ENCODE data around the gene P2RY2.

DNA sequence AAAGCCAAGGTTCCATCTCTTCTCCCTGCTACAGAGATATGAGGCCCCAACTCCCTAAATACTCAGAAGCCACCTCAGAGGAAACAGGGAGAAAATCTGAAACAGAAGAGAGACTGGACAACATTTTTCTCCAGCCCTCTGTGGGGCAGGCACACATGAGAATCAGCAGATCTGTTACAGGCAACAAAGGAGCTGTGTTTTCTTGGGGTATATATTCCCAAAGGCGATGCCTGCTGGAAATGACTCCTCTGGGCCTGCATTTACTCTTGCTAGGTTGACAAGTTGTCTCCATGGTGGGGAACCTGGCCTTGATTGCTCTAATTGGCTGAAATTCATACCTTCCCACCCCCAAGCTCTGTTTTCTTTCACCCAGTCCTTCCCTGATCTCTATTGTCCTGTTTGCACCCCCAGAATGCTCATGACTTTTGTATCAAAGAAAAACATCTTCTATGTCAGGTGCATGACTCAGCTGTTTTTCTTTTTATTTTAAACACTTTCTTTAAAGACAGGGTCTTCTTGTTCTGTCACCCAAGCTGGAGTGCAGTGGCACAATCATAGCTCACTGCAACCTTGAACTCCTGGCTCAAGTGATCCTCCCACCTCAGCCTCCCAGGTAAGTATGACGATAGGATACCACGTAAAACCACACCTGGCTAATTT, 30.6 kb downstream of the P2RY2 start:
- TF ChIP-seq CTCF (IDR thresholded peaks at IDR 0.05; ENCODE audit: low read depth, low read length, poor library complexity, severe bottlenecking) (no peak), EZH2phosphoT487 (IDR thresholded peaks at IDR 0.05; ENCODE audit: borderline replicate concordance, low read length) (no peak)

Data from DOHH2 (cell line).